Lower lobe of right lung (tissue), 2 donors: Measurements from ENCODE around the gene EXOC4. TPM values are rescaled to one million over a fixed set of nuclear protein-coding genes. Genes with fewer than 3 reads are reported as not detected.

Source experiments
- ATAC-seq, 2 donors: fragments of 200-7000 bp; cut with Tn5 transposase; one replicate each; pipeline ENCODE4 v1.9.1; 2020 to 2022; ENCODE audit warnings: mild to moderate bottlenecking in 2 of 2, moderate library complexity in 2 of 2
- DNase-seq: peaks from one replicate; pipeline ENCODE4 v3.0.0-alpha.2; 2020
- H3K27ac ChIP-seq: fragments of 200-600 bp; one replicate; pipeline ENCODE4 v1.8.0; 2022
- H3K27me3 ChIP-seq: fragments of 200-600 bp; one replicate; pipeline ENCODE4 v1.8.0; 2022; ENCODE audit warnings: low read depth
- H3K36me3 ChIP-seq: fragments of 200-600 bp; one replicate; pipeline ENCODE4 v1.8.0; 2022; ENCODE audit warnings: mild to moderate bottlenecking
- H3K4me1 ChIP-seq: fragments of 200-600 bp; one replicate; pipeline ENCODE4 v1.8.0; 2022
- H3K4me3 ChIP-seq: fragments of 200-600 bp; one replicate; pipeline ENCODE4 v1.8.0; 2022; ENCODE audit warnings: mild to moderate bottlenecking
- H3K9me3 ChIP-seq: fragments of 200-600 bp; one replicate; pipeline ENCODE4 v1.8.0; 2022
- intact Hi-C: fragments of 100-400 bp; cut with DNase I; formaldehyde crosslinking; loops from one replicate; pipeline ENCODE4 v1.11.0; 2022
- total RNA-seq: library from RNA; stranded (reverse); fragmentation: NEBNext Ultra II Directional; extraction: Animal tissue kit (Norgen Biotek cat#: 25700); gene quantifications from one replicate; pipeline ENCODE4 v1.2.1, GENCODE V29; 2021
- TF ChIP-seq, protein P1 (sequence below): fragments of 200-600 bp; IDR thresholded peaks from one replicate; pipeline ENCODE4 v1.8.0; 2022; ENCODE audit warnings: antibody characterized with exemption, mild to moderate bottlenecking
- donor health status: DM: no; HTN: yes; CAD: no; lungs with severe emphysema.

EXOC4 gene
- total RNA-seq, 1 donor from 2014 or later = 80.2 TPM

DNA sequence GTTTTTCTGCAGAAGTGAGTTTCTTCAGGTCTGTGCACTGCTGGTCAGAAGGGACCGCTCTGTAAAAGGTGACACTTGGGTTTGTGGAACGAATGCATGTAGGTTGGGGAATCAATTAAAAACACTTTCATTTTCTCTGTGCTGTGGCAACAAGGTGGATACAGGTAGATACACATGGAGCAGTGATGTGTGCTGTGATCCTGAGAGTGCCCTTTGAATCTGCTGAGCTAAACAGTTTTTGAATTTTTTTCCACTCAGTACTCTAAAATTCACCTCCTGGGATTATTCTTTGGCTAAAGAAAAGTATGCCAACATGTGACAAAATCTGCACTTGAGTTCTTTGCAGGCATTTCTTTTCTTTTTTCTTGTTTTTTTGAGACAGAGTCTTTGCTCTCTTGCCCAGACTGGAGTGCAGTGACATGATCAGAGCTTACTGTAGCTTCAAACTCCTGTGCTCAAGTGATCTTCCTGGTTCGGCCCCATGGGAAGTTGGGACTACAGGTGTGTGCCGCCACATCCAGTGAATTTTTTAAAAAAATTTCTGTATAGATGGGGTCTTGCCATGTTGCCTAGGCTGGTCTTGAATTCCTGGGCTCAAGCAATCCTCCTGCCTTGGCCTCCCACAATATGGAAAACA is 338.9 kb downstream of the EXOC4 start:
- TF ChIP-seq, protein P1, sequence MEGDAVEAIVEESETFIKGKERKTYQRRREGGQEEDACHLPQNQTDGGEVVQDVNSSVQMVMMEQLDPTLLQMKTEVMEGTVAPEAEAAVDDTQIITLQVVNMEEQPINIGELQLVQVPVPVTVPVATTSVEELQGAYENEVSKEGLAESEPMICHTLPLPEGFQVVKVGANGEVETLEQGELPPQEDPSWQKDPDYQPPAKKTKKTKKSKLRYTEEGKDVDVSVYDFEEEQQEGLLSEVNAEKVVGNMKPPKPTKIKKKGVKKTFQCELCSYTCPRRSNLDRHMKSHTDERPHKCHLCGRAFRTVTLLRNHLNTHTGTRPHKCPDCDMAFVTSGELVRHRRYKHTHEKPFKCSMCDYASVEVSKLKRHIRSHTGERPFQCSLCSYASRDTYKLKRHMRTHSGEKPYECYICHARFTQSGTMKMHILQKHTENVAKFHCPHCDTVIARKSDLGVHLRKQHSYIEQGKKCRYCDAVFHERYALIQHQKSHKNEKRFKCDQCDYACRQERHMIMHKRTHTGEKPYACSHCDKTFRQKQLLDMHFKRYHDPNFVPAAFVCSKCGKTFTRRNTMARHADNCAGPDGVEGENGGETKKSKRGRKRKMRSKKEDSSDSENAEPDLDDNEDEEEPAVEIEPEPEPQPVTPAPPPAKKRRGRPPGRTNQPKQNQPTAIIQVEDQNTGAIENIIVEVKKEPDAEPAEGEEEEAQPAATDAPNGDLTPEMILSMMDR = no peak
- Histone ChIP-seq H3K27ac (no peak overlapping the region), H3K4me1 (no peaks in the 10 kb centered on the region), H3K9me3 (no peaks in the 10 kb centered on the region), H3K27me3 (no peaks in the 10 kb centered on the region), H3K36me3 (no peaks in the 10 kb centered on the region), H3K4me3 (no peak overlapping the region)
- DNase-seq (no peak), ATAC-seq (no peak)
- intact Hi-C loops = no loop called here

- ATAC-seq (no peak), DNase-seq (no peak)
- Histone ChIP-seq H3K27me3 (no peaks in the 10 kb centered on the region), H3K4me3 (no peak overlapping the region), H3K27ac (no peak overlapping the region), H3K36me3 (no peaks in the 10 kb centered on the region), H3K4me1 (no peaks in the 10 kb centered on the region), H3K9me3 (no peaks in the 10 kb centered on the region)
- intact Hi-C loops = no loop called here
- TF ChIP-seq, protein P1 = no peak
These were observed 340.7 kb downstream of the EXOC4 start for GRCh38 chr7:133593561-133593960.

DNA sequence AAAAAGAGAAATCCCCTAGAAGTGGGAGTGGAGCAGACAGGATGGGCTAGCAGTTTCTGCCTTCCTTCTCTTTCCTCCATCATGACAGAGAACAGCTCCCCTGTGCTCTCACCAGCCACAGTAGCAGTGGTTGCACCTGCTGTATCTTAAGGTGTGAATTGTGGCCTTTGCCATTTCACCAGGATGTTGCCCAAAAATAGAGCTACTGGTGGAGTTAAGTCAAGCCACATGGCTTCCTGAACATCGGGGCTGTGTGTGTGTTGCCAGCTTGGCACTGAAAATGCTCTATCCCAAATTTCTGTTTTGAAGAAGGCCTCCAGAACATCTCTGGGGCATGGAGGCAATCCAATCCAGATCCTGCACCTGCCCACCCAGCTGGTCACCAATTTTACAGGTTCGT is 348.7 kb downstream of the EXOC4 start:
- Histone ChIP-seq H3K4me1 (no peaks in the 10 kb centered on the region), H3K9me3 (no peaks in the 10 kb centered on the region), H3K27me3 (no peaks in the 10 kb centered on the region), H3K36me3 (no peaks in the 10 kb centered on the region), H3K4me3 (no peak overlapping the region), H3K27ac (no peak overlapping the region)
- DNase-seq (no peak), ATAC-seq (no peak)
- TF ChIP-seq, protein P1 = no peak
- intact Hi-C loops = no loop called here

DNA sequence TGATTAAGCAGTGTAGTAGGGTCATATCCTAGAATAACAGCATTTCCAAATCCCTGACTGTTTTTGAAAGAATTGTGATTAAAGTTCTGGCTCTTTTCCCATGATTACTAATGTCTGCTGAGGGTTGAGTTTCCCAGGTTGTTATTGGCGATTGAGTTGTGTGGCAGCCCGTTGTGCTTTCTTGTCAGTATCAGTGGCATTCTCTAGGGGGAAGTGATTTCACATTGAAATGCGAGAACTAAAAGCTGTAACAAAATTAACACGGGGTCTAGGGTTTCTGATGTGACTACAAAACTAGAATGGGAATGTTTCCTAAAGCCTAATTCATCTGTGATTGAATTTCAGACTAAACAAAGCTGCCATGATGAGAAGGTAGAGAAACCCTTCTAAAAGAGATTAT is 349.4 kb downstream of the EXOC4 start:
- H3K4me3 ChIP-seq = no peak overlapping the region
- no peaks in the 10 kb centered on the region for H3K27me3 ChIP-seq
- intact Hi-C loops = no loop called here
- H3K4me1 ChIP-seq = no peaks in the 10 kb centered on the region
- H3K36me3 ChIP-seq = no peaks in the 10 kb centered on the region
- H3K9me3 ChIP-seq = no peaks in the 10 kb centered on the region
- no peak for ATAC-seq
- TF ChIP-seq, protein P1 = no peak
- DNase-seq = no peak
- no peak overlapping the region for H3K27ac ChIP-seq

DNA sequence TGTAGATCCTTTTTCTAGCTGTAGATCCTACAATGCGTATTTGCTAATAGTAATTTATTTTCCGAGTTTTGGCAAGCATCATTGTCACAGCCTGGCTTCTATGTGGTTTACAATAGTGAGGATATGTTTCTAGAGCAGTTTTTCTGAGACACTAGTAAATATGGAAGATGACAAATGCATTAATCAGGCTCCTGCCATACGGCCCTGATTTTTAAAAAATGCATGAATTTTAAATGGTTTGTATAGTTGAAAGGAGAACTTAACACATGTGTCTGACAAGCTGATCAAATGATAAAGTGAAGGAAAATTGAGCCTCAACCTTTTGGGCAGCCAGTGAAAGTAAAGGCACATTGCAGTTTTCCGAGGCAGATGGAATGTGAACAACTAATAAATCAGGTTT is 354.1 kb downstream of the EXOC4 start:
- TF ChIP-seq, protein P1 = no peak
- intact Hi-C loops = no loop called here

More for the DNA sequence above, 354.1 kb downstream of the EXOC4 start:
- H3K4me1 ChIP-seq = no peaks in the 10 kb centered on the region
- ATAC-seq (no peak), DNase-seq (no peak)
- no peaks in the 10 kb centered on the region for H3K27me3 ChIP-seq
- no peak overlapping the region for H3K4me3 ChIP-seq
- no peak overlapping the region for H3K27ac ChIP-seq
- no peaks in the 10 kb centered on the region for H3K36me3 ChIP-seq
- H3K9me3 ChIP-seq = no peaks in the 10 kb centered on the region
